K562 treated with DMSO at 1 percent for 24 hours (cell line): ENCODE results near the gene UNKL. TPM values are rescaled to one million over a fixed set of nuclear protein-coding genes. Genes with fewer than 3 reads are reported as not detected.

Experiments used
- total RNA-seq: library from RNA; unstranded; fragments of 300-600 nt; gene quantifications from 2 replicates; pipeline ENCODE4 v1.2.3, GENCODE V29; 2022; ENCODE audit warnings: low read depth; ENCODE audit not compliant: insufficient read depth

Gene UNKL, protein sequence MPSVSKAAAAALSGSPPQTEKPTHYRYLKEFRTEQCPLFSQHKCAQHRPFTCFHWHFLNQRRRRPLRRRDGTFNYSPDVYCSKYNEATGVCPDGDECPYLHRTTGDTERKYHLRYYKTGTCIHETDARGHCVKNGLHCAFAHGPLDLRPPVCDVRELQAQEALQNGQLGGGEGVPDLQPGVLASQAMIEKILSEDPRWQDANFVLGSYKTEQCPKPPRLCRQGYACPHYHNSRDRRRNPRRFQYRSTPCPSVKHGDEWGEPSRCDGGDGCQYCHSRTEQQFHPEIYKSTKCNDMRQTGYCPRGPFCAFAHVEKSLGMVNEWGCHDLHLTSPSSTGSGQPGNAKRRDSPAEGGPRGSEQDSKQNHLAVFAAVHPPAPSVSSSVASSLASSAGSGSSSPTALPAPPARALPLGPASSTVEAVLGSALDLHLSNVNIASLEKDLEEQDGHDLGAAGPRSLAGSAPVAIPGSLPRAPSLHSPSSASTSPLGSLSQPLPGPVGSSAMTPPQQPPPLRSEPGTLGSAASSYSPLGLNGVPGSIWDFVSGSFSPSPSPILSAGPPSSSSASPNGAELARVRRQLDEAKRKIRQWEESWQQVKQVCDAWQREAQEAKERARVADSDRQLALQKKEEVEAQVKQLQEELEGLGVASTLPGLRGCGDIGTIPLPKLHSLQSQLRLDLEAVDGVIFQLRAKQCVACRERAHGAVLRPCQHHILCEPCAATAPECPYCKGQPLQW
- total RNA-seq, result 18.6 and 27.2 TPM in 2 replicates

GRCh38 chr16:1414532-1415260, at the start of gene UNKL:
TSS of gene UNKL (minus strand) at chr16:1414704. CDS start at chr16:1414691, 13 bp downstream.

GRCh38 chr16:1443980-1444729, 29.7 kb upstream of the UNKL start, which contains the start of gene CCDC154:
TSS of gene CCDC154 (minus strand) at chr16:1444556. CDS start at chr16:1444322, 234 bp downstream.

GRCh38 chr16:1430759-1431496, 16.4 kb upstream of the UNKL start, which contains the start of gene PERCC1:
TSS of gene PERCC1 (plus strand) at chr16:1431078. CDS start at chr16:1432594, 1,516 bp downstream.

DNA sequence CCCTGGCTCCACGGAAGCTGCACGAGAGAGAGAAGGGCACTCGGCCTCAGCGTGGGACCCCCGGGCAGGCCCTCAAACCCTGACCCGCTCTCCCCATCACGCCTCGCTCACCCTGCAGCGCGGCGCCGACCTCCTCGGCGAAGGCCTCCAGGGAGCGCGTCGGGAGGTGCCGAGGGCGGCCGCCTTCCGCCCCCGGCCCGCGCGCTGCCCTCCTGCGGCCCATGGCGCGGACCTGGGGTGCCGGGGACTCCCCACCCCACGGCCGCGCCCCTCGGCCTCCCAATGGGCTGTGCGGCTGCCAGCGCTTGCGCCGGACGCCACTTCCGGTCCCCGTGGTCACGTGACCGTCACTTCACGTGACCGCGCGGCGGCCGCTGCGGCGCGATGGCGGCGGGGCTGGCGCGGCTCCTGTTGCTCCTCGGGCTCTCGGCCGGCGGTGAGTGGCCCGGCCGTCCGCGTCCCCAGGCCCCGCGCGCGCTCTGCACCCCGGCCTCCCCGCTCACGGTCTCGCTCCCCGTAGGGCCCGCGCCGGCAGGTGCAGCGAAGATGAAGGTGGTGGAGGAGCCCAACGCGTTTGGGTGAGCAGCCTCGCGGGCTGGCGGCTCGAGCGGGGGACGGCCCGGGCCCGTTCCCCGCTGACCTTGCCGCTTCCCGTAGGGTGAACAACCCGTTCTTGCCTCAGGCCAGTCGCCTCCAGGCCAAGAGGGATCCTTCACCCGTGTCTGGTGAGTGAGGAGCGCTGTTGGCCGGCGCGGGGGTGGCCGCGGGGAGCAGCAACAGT, 62.7 kb downstream of the UNKL start, which contains the start of the genes GNPTG and TSR3:
GNPTG (plus strand) TSS at position 350 of the 781 bp plus-strand sequence; CDS start at position 385, 35 bp downstream.
TSR3 (minus strand) TSS at position 297 of the 781 bp plus-strand sequence; CDS start at position 223, 74 bp downstream.

GRCh38 chr16:1333149-1333812, 81.2 kb downstream of the UNKL start, which contains the start of gene BAIAP3:
TSS of gene BAIAP3 (plus strand) at chr16:1333645. CDS start at chr16:1338550, 4,905 bp downstream.

Other genes starting within 250 kb of the UNKL start
- not detected in 2 replicates for gene TPSG1, start 189.4 kb downstream of the UNKL start, total RNA-seq
- gene TPSB2, start 184.5 kb downstream of the UNKL start, total RNA-seq, result not detected in 2 replicates
- gene TPSAB1, start 174.0 kb downstream of the UNKL start, total RNA-seq, result not detected in 2 replicates
- gene TPSD1, start 158.6 kb downstream of the UNKL start, total RNA-seq, result not detected in 2 replicates
- 61.6 and 64.4 TPM in 2 replicates for gene UBE2I, start 105.1 kb downstream of the UNKL start, total RNA-seq
- gene BAIAP3, start 81.1 kb downstream of the UNKL start, total RNA-seq, result 11.4 and 14.0 TPM in 2 replicates
- gene TSR3, start 62.8 kb downstream of the UNKL start, total RNA-seq, result 93.4 and 102 TPM in 2 replicates
- 42.6 and 47.9 TPM in 2 replicates for gene GNPTG, start 62.8 kb downstream of the UNKL start, total RNA-seq
- gene UQCC4, start 6.0 kb upstream of the UNKL start, total RNA-seq, result 25.0 and 26.1 TPM in 2 replicates
- not detected in 2 replicates for gene PERCC1, start 16.4 kb upstream of the UNKL start, total RNA-seq
- 0.86 and 1.9 TPM in 2 replicates for gene CCDC154, start 29.9 kb upstream of the UNKL start, total RNA-seq
- gene CLCN7, start 60.3 kb upstream of the UNKL start, total RNA-seq, result 149 and 176 TPM in 2 replicates
- gene PTX4, start 74.2 kb upstream of the UNKL start, total RNA-seq, result not detected in 2 replicates
- 59.8 and 75.6 TPM in 2 replicates for gene TELO2, start 78.7 kb upstream of the UNKL start, total RNA-seq
- 0.16 TPM in 1 of 2 replicates, not detected in the other for gene TMEM204, start 119.0 kb upstream of the UNKL start, total RNA-seq
- gene IFT140, start 197.4 kb upstream of the UNKL start, total RNA-seq, result 7.5 and 9.0 TPM in 2 replicates
- gene CRAMP1, start 197.7 kb upstream of the UNKL start, total RNA-seq, result 10.4 and 11.2 TPM in 2 replicates